Stimulated activated CD8-positive, alpha-beta memory T cell treated with anti-CD3 and anti-CD28 coated beads, Interleukin-12 subunit alpha, Interleukin-12 subunit beta, amount 100 ng/mL, for 1 hour (primary cell): ENCODE data around the gene FNBP1.

Source experiments
- DNase-seq: peaks from one replicate; pipeline ENCODE4 v3.0.0-alpha.2; 2020; ENCODE audit warnings: low read depth

Gene FNBP1

DNA sequence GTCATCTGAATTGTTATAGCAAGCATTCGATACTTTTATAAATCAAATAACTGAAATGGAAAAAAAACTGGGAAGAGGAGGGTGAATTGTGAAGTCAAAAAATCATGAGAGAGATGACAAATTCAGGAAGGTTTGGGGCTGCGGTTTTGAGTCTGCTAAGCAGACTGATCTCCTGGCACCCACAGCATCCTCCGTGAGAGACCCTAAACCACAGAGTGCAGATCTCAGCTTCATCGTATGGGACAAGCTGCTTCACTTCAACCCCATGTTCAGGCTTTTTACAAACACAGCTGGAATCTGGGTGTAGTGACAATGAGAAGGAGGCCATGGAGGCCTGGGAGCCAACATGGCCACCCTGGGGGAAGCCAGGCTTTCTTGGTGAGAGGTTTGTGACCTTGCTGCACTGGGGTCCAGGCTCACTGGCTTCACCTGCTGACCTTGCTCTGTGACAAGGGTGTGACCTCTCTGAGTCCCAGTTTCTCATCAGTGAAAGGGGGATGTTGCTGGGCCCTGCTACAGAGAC is 188.3 kb downstream of the FNBP1 start:
- DNase-seq, result no peak

DNA sequence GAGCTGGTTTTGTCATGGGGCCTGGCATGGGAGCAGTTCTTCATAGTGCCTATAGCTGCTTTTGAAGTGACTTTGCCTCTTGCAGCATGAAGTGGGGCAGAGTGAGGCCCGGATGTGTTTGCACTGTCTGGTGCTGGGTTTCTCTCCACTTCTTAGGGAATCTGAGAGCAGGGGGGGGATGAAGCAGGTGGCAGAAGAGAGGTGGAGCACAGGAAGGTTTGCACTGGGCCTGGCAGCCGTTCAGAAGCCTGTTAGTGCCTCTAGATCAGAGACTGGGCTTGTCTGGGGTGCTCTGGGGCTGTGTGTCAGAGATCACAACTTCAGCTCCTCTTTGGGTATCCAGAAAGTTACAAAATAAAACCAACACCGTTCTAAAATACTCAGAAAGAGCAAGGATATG is 189.4 kb downstream of the FNBP1 start:
- DNase-seq, result no peak

DNA sequence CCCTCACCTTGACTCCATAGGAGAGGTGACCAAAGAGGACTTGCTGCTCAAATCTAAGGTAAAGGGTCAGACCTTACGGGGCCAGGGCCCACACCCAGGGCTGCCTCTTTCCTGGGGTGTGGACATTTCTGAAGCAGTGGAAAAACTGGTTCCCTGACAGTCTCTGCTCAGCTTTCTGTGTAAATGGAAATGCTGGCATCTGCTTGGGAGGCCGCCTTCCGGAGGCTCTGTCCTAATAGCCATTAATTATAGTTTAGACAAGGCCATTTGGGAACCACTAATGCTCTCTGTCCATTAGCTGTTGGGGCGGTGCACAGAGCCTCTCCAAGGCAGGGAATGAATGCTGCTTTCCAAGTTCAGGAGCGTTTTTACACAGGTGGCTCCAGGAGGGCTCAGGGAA is 190.4 kb downstream of the FNBP1 start:
- no peak for DNase-seq

DNA sequence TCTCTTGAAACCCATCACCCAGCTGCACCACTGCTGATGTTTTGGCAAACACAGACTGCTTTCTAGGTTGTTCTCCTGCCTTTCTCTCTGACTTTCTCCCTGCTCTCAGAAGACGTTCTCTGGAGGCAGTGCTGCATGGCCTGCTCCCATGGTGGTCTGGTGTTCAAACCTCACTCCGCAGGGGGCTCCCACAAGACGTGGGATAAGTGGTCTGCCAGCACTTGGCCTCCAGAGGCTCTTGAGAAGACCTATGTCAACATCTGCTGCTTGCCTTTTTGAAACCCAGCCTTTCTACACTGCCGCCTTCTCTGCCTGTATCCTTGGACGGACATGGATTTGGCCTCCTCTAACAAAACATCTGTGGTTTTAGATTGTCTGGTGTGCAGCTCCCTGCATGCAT is 191.2 kb downstream of the FNBP1 start:
- no peak for DNase-seq

DNA sequence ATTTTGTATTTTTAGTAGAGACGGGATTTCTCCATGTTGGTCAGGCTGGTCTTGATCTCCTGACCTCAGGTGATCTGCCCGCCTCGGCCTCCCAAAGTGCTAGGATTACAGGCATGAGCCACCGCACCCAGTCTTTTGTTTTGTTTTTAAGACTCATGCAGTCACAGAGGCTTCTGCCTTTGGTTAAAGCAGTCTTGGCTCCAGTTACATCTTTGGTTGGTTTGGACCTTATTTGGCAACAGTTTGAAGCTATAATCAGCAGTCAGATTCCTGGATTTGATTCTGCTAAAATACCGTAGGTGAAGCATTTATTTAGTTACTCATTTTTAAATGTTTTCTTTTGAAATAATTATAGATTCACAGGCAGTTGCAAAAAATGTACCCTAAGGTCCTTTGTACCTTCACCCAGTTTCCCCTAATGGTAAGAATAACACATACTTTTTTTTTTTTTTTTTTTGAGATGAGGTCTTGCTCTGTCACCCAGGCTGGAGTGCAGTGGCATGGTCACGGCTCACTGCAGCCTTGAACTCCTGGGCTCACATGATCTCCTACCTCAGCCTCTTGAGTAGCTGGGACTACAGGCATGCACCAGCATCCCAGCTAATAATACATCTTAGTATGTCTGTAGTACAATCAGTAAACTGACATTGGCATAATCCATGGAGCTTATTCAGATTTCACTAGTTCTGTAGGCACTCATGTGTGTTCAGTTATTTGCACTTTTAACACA is 192.0 kb downstream of the FNBP1 start:
- DNase-seq, result no peak

DNA sequence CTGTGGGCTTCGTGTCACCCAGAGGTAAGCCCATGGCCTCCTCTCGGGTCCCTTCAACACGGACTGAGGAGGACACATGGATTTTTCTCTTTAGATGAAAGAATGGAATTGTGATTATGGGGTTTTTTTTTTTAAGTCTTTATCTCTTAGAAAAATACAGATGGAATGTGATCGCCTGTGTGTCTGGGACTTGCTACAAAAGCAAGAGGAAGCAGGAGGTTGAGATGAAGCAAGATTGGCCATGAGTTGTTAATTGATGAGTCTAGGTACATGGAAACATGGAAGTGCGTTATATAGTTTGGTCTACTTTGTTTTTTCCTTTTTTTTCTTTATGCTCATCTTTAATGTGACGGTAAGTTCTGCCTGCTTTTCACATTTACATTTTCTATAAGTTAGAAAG is 193.1 kb downstream of the FNBP1 start:
- no peak for DNase-seq

DNA sequence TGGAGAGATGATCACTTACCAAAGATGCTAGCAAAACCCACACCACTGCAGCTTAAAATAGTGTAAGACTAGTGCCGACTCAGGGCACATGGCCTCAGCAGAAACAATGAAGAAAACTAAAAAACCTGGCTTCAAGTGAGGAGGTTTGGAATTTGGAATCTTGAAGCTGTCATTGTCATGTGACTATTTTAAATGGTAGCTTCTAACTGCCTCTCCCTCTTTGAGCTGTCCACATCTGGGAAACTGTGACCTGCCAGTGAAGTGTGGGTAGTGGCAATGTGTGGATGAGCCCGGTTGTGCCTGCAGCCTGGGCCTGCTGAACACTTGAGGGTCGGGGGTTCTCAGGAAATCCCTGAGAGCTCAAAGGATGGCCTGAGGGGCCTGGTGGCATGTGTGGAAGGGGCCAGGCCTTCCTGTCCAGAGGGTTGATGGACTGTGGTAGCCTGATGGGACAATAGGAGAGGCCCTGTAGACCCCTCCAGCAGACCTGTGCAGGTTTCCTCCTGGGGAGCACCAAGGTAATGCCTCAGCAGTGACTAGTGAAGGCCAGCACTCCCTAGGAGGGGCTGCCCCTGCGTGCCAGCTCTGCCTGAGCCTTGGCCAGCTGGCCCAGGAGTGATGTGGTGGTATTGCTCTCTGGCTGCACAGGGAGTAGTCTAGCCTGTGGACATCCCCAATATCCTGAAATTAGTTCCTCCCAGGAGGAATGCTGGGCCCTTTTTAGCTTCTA is 194.1 kb downstream of the FNBP1 start:
- DNase-seq, result no peak

DNA sequence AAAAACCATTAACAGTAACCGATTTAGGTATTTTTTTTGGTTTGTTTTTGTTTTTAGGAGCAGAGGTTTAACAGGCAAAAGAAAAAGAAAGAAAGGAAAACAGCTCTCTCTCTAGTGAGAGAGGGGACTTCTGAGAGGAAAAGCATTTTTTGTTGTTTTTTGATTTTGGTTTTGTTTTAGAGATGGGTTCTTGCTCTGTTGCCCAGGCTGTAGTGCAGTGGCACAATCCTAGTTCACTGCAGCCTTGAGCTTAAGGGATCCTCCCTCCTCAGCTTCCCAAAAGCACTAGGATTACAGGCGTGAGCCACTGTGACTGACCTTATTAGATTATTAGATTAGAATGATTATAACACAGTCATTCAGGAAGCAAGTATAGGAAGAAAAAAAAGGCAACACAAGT is 197.6 kb downstream of the FNBP1 start:
- no peak for DNase-seq

DNA sequence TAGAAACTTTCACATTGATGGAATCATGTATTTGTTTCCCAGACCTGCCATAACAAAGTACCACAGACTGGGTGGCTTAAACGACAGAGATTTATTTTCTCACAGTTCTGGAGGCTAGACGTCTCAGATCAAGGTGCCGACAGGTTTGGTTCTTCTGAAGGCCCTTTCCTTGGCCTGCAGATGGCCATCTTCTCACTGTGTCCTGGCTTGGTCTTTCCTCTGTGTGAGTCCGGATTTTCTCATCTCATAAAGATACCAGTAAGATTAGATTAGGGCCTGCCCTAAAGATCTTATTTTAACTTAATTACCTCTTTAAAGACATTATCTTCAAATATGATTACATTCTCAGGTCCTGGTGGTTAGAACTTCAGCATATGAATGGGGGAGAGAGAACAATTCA is 201.9 kb downstream of the FNBP1 start:
- no peak for DNase-seq

DNA sequence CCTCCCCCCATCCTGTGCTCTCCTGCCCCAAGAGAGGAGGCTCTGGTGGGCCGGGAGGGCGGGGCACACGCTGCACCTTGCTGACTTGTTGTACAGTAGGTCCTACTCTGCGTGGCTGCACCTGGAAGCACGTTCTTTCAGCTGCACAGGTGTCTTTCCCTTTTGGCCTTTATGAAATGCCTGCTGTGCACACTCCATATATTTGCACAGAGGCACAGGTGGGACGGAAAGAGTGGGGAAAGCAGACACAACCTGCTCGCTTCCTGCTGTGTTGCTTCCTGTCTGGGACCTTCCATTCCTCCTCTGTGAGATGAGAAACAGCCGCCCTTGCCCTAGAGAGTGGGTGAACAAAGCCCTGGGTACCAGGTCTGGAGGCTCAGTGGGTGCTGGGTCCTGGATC is 203.0 kb downstream of the FNBP1 start:
- DNase-seq, result no peak

DNA sequence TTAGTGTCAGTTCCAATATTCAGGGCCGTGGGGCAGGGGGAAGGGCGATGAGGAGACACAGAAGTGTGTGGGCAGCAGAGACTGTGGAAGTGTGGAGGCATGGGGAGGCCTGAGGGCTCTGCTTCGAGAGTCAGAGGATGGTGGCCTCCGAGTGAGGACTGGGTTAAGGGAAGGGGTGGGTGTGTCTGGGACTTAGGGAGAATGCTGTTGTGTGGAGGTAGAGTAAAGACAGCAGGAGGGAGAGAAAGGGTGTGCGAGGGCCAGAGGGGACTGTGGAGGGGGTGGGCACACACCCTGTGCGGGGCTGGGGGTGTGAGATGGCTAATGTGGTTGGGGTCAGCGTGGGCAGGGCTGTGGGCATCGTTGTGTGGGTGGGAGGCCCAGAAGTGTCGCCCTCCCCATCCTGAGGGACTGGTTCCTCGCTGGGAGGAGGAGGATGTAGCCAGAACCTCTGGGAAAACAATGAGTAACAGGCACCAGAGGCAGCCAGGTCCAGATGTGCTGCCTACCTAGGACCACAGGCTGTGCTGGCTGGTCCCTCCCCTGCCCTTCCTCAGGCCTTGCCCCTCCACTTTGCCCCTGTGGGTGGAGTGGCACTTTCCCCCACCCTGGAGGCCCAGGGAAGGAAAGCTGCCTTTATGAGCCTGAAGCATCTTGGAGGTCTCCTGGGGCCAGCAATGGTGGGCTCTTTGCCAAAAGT is 203.5 kb downstream of the FNBP1 start:
- no peak for DNase-seq

DNA sequence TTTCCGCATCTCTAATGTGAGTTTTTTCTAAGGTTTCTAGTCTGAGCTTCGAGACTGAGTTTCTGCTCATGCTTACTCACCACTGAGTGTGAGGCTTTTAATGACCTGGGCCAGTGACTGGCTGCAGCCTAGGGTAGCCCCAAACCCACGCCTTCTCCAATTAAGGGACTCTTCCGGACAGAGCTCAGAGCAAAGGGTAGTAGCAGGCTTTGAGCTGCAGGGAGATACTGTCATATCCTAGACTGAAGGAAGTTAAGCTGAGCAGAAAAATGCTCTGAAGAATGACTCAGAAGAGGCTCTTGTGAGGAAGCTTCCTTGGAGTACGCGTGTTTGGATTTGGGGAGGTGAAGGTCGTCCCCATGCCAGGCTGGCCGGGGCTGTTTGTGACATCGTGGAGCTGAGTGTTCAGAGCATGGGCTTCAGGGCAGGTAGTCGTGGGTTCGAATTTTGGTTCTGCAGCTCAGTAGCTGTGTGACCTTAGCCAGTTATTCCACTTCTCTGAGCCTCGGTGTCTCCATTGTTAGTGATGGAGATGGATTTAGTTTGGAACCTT is 204.2 kb downstream of the FNBP1 start:
- DNase-seq, result no peak
